GM15510 (cell line): Measurements from ENCODE around the gene CERK.

Experiments
- POLR2A ChIP-seq: IDR thresholded peaks from 3 replicates; pipeline ENCODE4 v1.6.1; 2011; ENCODE audit warnings: borderline replicate concordance; ENCODE audit not compliant: insufficient read length; ENCODE audit errors: extremely low read depth

Gene CERK

GRCh38 chr22:46675479-46675878 is 62.6 kb downstream of the CERK start:
- no peak for TF ChIP-seq POLR2A

DNA sequence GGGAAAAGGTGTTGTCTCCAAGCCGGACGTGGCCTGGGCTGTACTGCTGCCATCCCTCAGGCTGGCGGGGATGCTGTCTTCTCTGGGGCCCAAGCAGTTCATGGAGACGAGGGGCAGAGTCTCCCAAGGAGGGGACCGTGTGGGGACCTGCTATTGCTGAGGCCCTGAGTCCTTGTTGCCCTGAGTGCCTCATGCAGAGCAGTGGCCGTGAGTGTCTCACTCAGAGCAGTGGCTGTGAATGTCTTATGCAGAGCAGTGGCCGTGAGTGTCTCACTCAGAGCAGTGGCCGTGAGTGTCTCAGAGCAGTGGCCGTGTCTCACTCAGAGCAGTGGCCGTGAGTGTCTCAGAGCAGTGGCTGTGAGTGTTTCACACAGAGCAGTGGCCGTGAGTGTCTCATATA is 63.1 kb downstream of the CERK start:
- no peak for TF ChIP-seq POLR2A

DNA sequence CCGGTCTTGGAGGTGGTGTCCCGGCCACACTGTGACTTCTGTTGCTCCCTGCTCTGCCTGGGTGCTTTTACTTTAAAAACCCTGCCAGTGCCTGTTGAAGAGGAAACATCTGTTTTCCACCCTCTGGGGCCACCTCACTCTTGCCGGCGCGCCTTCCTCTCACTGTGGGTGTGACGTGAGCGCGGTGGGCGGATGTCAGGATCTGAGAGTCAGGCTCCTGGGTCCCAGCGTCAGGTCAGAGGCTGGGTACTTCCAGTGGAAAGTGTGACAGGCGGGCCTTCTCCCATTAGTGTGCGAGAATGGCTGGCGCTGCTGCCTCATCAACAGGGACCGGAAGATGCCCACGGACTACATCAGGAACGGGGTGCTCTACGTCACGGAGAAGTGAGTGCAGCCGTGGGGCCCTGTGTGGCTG is 63.7 kb downstream of the CERK start:
- no peak for TF ChIP-seq POLR2A

GRCh38 chr22:46673662-46674236 is 64.3 kb downstream of the CERK start:
- TF ChIP-seq POLR2A, result no peak

DNA sequence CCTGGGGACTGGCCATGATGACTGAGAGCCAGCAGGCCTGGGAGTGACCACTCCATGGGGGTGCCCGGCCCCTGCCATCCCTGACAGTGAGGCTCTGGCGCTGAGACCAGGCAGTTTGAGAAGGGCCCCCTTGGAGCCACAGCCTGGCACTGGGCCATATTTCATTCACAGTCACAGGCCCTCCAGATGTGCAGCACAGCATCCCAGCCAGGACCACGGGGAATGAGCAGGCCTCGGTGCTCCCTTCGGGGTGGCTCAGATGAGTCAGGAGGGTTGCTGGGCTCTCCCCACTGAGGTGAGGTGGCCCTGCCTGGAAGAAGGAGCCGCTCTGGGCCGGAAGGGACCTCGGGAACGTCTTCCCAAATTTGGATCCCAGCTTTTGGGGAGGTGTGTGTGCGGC is 64.8 kb downstream of the CERK start:
- no peak for TF ChIP-seq POLR2A

GRCh38 chr22:46672731-46673130 is 65.3 kb downstream of the CERK start:
- TF ChIP-seq POLR2A, result no peak

GRCh38 chr22:46671824-46672432 is 66.1 kb downstream of the CERK start:
- no peak for TF ChIP-seq POLR2A

GRCh38 chr22:46669201-46669600 is 68.9 kb downstream of the CERK start:
- TF ChIP-seq POLR2A, result no peak

DNA sequence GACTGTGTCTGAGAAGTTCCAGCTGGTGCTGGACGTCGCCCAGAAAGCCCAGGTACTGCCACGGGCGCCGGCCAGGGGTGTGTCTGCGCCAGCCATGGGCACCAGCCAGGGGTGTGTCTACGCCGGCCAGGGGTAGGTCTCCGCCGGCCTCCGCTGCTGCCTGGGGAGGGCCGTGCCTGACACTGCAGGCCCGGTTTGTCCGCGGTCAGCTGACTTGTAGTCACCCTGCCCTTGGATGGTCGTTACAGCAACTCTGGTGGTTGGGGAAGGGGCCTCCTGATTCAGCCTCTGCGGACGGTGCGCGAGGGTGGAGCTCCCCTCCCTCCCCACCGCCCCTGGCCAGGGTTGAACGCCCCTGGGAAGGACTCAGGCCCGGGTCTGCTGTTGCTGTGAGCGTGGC is 69.9 kb downstream of the CERK start:
- no peak for TF ChIP-seq POLR2A

GRCh38 chr22:46667245-46667623 is 70.8 kb downstream of the CERK start:
- TF ChIP-seq POLR2A, result no peak

DNA sequence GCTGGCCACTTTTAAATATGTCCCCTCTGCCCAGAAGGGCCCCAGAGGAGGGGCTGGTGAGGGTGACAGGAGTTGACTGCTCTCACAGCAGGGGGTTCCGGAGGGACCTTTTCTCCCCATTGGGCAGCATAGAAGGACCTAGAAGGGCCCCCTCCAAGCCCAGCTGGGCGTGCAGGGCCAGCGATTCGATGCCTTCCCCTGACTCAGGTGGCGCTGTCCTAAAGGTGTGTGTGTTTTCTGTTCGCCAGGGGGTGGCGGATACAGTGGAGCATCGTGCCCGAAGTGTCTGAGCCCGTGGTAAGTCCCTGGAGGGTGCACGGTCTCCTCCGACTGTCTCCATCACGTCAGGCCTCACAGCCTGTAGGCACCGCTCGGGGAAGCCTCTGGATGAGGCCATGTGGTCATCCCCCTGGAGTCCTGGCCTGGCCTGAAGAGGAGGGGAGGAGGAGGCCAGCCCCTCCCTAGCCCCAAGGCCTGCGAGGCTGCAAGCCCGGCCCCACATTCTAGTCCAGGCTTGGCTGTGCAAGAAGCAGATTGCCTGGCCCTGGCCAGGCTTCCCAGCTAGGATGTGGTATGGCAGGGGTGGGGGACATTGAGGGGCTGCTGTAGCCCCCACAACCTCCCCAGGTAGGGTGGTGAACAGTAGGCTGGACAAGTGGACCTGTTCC is 71.3 kb downstream of the CERK start:
- TF ChIP-seq POLR2A, result no peak

- no peak for TF ChIP-seq POLR2A
These were observed 72.2 kb downstream of the CERK start for GRCh38 chr22:46665751-46666280.

DNA sequence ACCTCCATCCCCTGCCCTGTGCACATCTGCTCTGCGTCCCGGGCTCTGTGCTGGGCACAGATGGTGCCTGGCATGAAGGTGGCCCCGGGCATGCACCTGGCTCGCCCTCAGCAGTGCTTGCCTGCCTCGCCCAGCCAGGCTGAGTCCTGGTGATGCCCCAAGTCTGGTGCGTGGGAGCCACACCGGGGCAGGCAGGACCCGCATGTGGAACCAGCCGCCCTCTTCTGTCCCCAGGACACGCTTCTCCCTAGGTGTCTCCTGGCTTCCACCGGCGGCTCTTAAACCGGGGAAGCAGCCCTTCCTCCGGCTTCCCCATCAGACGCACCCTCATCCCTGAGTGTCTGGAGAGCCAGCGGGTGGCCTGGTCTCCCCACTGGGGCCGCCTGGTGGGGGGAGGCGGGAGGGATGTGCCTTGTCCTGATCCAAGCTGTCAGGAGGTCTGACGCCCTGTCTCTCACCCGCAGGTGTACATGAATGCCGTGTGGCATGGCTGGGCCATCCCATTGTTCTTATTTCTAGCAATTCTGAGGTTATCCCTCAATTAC is 72.8 kb downstream of the CERK start:
- TF ChIP-seq POLR2A, result no peak

DNA sequence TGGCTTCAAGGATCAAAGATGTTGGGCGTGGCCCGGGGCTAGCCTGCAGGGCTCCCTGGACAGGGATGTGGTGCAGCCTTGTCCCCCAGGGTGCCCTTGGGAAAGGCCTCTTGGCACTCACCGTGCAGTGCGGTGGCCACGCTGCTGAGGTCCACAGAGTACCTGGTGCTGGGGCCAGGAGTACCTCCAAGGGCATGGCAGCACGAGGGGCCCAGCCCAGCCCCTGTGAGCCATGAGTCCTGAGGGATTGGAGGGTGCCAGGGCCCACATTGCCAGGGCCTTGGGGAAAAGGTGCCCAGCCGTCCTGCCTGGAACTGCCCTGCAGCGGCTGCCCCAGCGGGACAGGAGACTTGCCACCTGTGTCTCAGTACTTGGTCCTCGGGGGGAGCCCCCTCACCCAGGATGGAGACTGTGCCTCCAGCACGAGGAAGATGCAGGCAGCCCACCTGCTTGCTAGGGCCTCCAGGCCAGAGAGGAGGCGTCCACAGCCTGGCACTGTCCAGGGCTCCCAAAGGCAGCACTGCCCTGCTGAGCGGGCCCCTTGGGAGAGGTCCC is 73.7 kb downstream of the CERK start:
- no peak for TF ChIP-seq POLR2A

- TF ChIP-seq POLR2A, result no peak
These were observed 74.5 kb downstream of the CERK start for GRCh38 chr22:46663436-46664100.
